ENCODE data around the gene ZKSCAN8.

ZKSCAN8 gene

GRCh38 chr6:28153546-28153945 is 11.9 kb downstream of the ZKSCAN8 start:
- Histone ChIP-seq H3K36me3 (ENCODE audit: insufficient read depth, low read length) (peaks cover 84% of the 10 kb centered on the region), H3K9me3 (ENCODE audit: low read depth, low read length) (peaks cover 22% of the 10 kb centered on the region; the same call in 1 of the 2 replicates), H3K4me3 (no peak overlapping the region), H3K9ac (ENCODE audit: insufficient read length) (no peak overlapping the region), H3K27ac (no peak overlapping the region)
- DNase-seq (ENCODE audit: low read depth, low spot score) = no peak
- TF ChIP-seq POLR2AphosphoS5 (IDR thresholded peaks at IDR 0.05; ENCODE audit: borderline replicate concordance, low read depth, low read length) = no peak
- TF ChIP-seq FOXP2 (optimal IDR thresholded peaks at IDR 0.05; ENCODE audit: control extremely low read depth, extremely low read length, insufficient read depth) = no peak
- no peak for TF ChIP-seq EZH2 (IDR thresholded peaks at IDR 0.05)

- peaks cover 83% of the 10 kb centered on the region for H3K36me3 ChIP-seq (ENCODE audit: insufficient read depth, low read length)
- no peak for TF ChIP-seq POLR2AphosphoS5 (IDR thresholded peaks at IDR 0.05; ENCODE audit: borderline replicate concordance, low read depth, low read length)
- no peak for TF ChIP-seq FOXP2 (optimal IDR thresholded peaks at IDR 0.05; ENCODE audit: control extremely low read depth, extremely low read length, insufficient read depth)
- no peak for TF ChIP-seq EZH2 (IDR thresholded peaks at IDR 0.05)
- no peak overlapping the region for H3K27ac ChIP-seq
Measured at GRCh38 chr6:28154357-28154756, 12.7 kb downstream of the ZKSCAN8 start.

GRCh38 chr6:28158318-28158717 is 16.6 kb downstream of the ZKSCAN8 start:
- no peak for DNase-seq (ENCODE audit: low read depth, low spot score)
- Histone ChIP-seq H3K4me3 (no peak overlapping the region), H3K9me3 (ENCODE audit: low read depth, low read length) (peaks cover 9% of the 10 kb centered on the region; the same call in 1 of the 2 replicates), H3K36me3 (ENCODE audit: insufficient read depth, low read length) (peaks cover 45% of the 10 kb centered on the region), H3K27ac (no peak overlapping the region), H3K9ac (ENCODE audit: insufficient read length) (no peak overlapping the region)
- TF ChIP-seq EZH2 (IDR thresholded peaks at IDR 0.05) (no peak), FOXP2 (optimal IDR thresholded peaks at IDR 0.05; ENCODE audit: control extremely low read depth, extremely low read length, insufficient read depth) (no peak), POLR2AphosphoS5 (IDR thresholded peaks at IDR 0.05; ENCODE audit: borderline replicate concordance, low read depth, low read length) (no peak)

More at GRCh38 chr6:28154357-28154756, 12.7 kb downstream of the ZKSCAN8 start:
- Histone ChIP-seq H3K4me3 (no peak overlapping the region), H3K9me3 (ENCODE audit: low read depth, low read length) (peaks cover 22% of the 10 kb centered on the region; the same call in 1 of the 2 replicates), H3K9ac (ENCODE audit: insufficient read length) (no peak overlapping the region)
- DNase-seq (ENCODE audit: low read depth, low spot score) = no peak

- Histone ChIP-seq H3K9ac (ENCODE audit: insufficient read length) (no peak overlapping the region), H3K9me3 (ENCODE audit: low read depth, low read length) (0 out of 2 replicates have a peak, but pooled peaks cover under 1% of the 10 kb centered on the region), H3K27ac (no peak overlapping the region), H3K36me3 (ENCODE audit: insufficient read depth, low read length) (peaks cover 37% of the 10 kb centered on the region), H3K4me3 (no peak overlapping the region)
- DNase-seq (ENCODE audit: low read depth, low spot score) = no peak
- TF ChIP-seq EZH2 (IDR thresholded peaks at IDR 0.05) (no peak), POLR2AphosphoS5 (IDR thresholded peaks at IDR 0.05; ENCODE audit: borderline replicate concordance, low read depth, low read length) (no peak), FOXP2 (optimal IDR thresholded peaks at IDR 0.05; ENCODE audit: control extremely low read depth, extremely low read length, insufficient read depth) (no peak)
Measured at GRCh38 chr6:28159029-28159607, 17.4 kb downstream of the ZKSCAN8 start.

GRCh38 chr6:28160233-28160632 is 18.6 kb downstream of the ZKSCAN8 start:
- Histone ChIP-seq H3K27ac (no peak overlapping the region), H3K4me3 (no peak overlapping the region), H3K36me3 (ENCODE audit: insufficient read depth, low read length) (peaks cover 26% of the 10 kb centered on the region), H3K9ac (ENCODE audit: insufficient read length) (no peak overlapping the region), H3K9me3 (ENCODE audit: low read depth, low read length) (no peaks in the 10 kb centered on the region)
- no peak for DNase-seq (ENCODE audit: low read depth, low spot score)
- TF ChIP-seq POLR2AphosphoS5 (IDR thresholded peaks at IDR 0.05; ENCODE audit: borderline replicate concordance, low read depth, low read length) = no peak
- no peak for TF ChIP-seq FOXP2 (optimal IDR thresholded peaks at IDR 0.05; ENCODE audit: control extremely low read depth, extremely low read length, insufficient read depth)
- TF ChIP-seq EZH2 (IDR thresholded peaks at IDR 0.05) = no peak

- H3K27ac ChIP-seq = peak overlapping the region; percentile 64
- H3K4me3 ChIP-seq = peak overlapping the region; percentile 92
- peaks cover 12% of the 10 kb centered on the region for H3K36me3 ChIP-seq (ENCODE audit: insufficient read depth, low read length)
- H3K9me3 ChIP-seq (ENCODE audit: low read depth, low read length) = no peaks in the 10 kb centered on the region
- TF ChIP-seq POLR2AphosphoS5 (IDR thresholded peaks at IDR 0.05; ENCODE audit: borderline replicate concordance, low read depth, low read length) = peak; percentile 98
- TF ChIP-seq FOXP2 (optimal IDR thresholded peaks at IDR 0.05; ENCODE audit: control extremely low read depth, extremely low read length, insufficient read depth) = no peak
- no peak for TF ChIP-seq EZH2 (IDR thresholded peaks at IDR 0.05)
- DNase-seq (ENCODE audit: low read depth, low spot score) = no peak
- H3K9ac ChIP-seq (ENCODE audit: insufficient read length) = peak overlapping the region; percentile 82
Measured at GRCh38 chr6:28161410-28162079, 19.9 kb downstream of the ZKSCAN8 start.

- Histone ChIP-seq H3K9me3 (ENCODE audit: low read depth, low read length) (no peaks in the 10 kb centered on the region), H3K4me3 (no peak overlapping the region), H3K9ac (ENCODE audit: insufficient read length) (no peak overlapping the region), H3K27ac (no peak overlapping the region), H3K36me3 (ENCODE audit: insufficient read depth, low read length) (no peaks in the 10 kb centered on the region)
- TF ChIP-seq FOXP2 (optimal IDR thresholded peaks at IDR 0.05; ENCODE audit: control extremely low read depth, extremely low read length, insufficient read depth) (no peak), EZH2 (IDR thresholded peaks at IDR 0.05) (no peak), POLR2AphosphoS5 (IDR thresholded peaks at IDR 0.05; ENCODE audit: borderline replicate concordance, low read depth, low read length) (no peak)
- DNase-seq (ENCODE audit: low read depth, low spot score) = no peak
Measured at GRCh38 chr6:28165563-28165962, 23.9 kb downstream of the ZKSCAN8 start.

GRCh38 chr6:28167068-28167467 is 25.4 kb downstream of the ZKSCAN8 start:
- DNase-seq (ENCODE audit: low read depth, low spot score) = no peak
- Histone ChIP-seq H3K36me3 (ENCODE audit: insufficient read depth, low read length) (no peaks in the 10 kb centered on the region), H3K9me3 (ENCODE audit: low read depth, low read length) (no peaks in the 10 kb centered on the region), H3K4me3 (no peak overlapping the region), H3K27ac (no peak overlapping the region), H3K9ac (ENCODE audit: insufficient read length) (no peak overlapping the region)
- TF ChIP-seq FOXP2 (optimal IDR thresholded peaks at IDR 0.05; ENCODE audit: control extremely low read depth, extremely low read length, insufficient read depth) = no peak

All from SK-N-MC (cell line).